Hindlimb muscle (tissue), 1 donor: ENCODE data around the gene SPNS3. TPM values are rescaled to one million over a fixed set of nuclear protein-coding genes. Genes with fewer than 3 reads are reported as not detected.

ENCODE experiments used
- DNase-seq: peaks from one replicate; pipeline ENCODE4 v3.0.0-alpha.2; 2013
- polyA plus RNA-seq: library from polyadenylated mRNA; unstranded; fragments of 120-200 nt; gene quantifications from one replicate; pipeline ENCODE4 v1.2.1, GENCODE V29; 2013; ENCODE audit not compliant: insufficient read length

SPNS3 gene
- polyA plus RNA-seq, 1 donor = 0.86 TPM

GRCh38 chr17:4492721-4493561, 59.2 kb downstream of the SPNS3 start:
- no peak for DNase-seq

- no peak for DNase-seq
Observed at GRCh38 chr17:4497101-4497824, 63.5 kb downstream of the SPNS3 start.

- DNase-seq = peak; percentile 63
Observed at GRCh38 chr17:4498461-4499397, 65.0 kb downstream of the SPNS3 start, which contains the start of gene SPNS2. Gene SPNS2 (plus strand): TSS chr17:4498881. CDS start chr17:4499048, 167 bp downstream.

- no peak for DNase-seq
Observed at GRCh38 chr17:4499431-4500190, 65.9 kb downstream of the SPNS3 start.

GRCh38 chr17:4500191-4500571, 66.4 kb downstream of the SPNS3 start:
- no peak for DNase-seq

- no peak for DNase-seq
Observed at GRCh38 chr17:4501295-4501949, 67.7 kb downstream of the SPNS3 start.

- no peak for DNase-seq
Observed at GRCh38 chr17:4502466-4503154, 68.9 kb downstream of the SPNS3 start.

- DNase-seq = no peak
Observed at GRCh38 chr17:4503283-4504025, 69.7 kb downstream of the SPNS3 start.

- DNase-seq = no peak
Observed at GRCh38 chr17:4504188-4504587, 70.4 kb downstream of the SPNS3 start.

GRCh38 chr17:4505187-4505586, 71.4 kb downstream of the SPNS3 start:
- DNase-seq = no peak

- no peak for DNase-seq
Observed at GRCh38 chr17:4506175-4506813, 72.6 kb downstream of the SPNS3 start.

GRCh38 chr17:4506892-4507291, 73.2 kb downstream of the SPNS3 start:
- DNase-seq = no peak

GRCh38 chr17:4507361-4508111, 73.8 kb downstream of the SPNS3 start:
- DNase-seq = no peak

- DNase-seq = no peak
Observed at GRCh38 chr17:4508207-4508606, 74.5 kb downstream of the SPNS3 start.

GRCh38 chr17:4509401-4509800, 75.7 kb downstream of the SPNS3 start:
- no peak for DNase-seq

GRCh38 chr17:4509923-4510617, 76.3 kb downstream of the SPNS3 start:
- DNase-seq = no peak

GRCh38 chr17:4510618-4510941, 76.8 kb downstream of the SPNS3 start:
- DNase-seq = no peak
